H1 (cell line): ENCODE results near the gene MBTPS1.

Source experiments
- EZH2 ChIP-seq: fragments of 200-600 bp; sonication (generic); IDR thresholded peaks from 2 replicates; pipeline ENCODE4 v1.7.1; 2012; ENCODE audit warnings: low read depth, mild to moderate bottlenecking, moderate library complexity, low read length, inconsistent platforms; ENCODE audit not compliant: severe bottlenecking
- KDM1A ChIP-seq: fragments of 200-600, 300-600 bp; sonication (generic); IDR thresholded peaks from 2 replicates; pipeline ENCODE4 v1.7.1; 2016; ENCODE audit warnings: mild to moderate bottlenecking, low read length, borderline replicate concordance
- POLR2AphosphoS5 ChIP-seq: IDR thresholded peaks from 2 replicates; pipeline ENCODE4 v1.6.1; 2011; ENCODE audit warnings: low read depth, low read length
- RXRA ChIP-seq: IDR thresholded peaks from 2 replicates; pipeline ENCODE4 v1.6.1; 2011; ENCODE audit warnings: low read depth, mild to moderate bottlenecking, low read length, moderate library complexity; ENCODE audit not compliant: insufficient read depth
- SUZ12 ChIP-seq: fragments of 200-600 bp; sonication (generic); IDR thresholded peaks from 2 replicates; pipeline ENCODE4 v1.6.1; 2012; ENCODE audit warnings: mild to moderate bottlenecking, inconsistent platforms, low read length, moderate library complexity, mixed read lengths
- TF ChIP-seq, protein P1 (sequence below), 3 experiments: IDR thresholded peaks; 1 replicate in 2 of 3; 2 replicates in 1 of 3; pipeline versions ENCODE4 v1.5.1 to v1.6.1; 2011; ENCODE audit warnings: low read length in 3 of 3, mild to moderate bottlenecking in 3 of 3, inconsistent platforms in 2 of 3, low read depth in 1 of 3, moderate library complexity in 1 of 3; ENCODE audit not compliant: insufficient read depth in 1 of 3; ENCODE audit errors: control extremely low read depth in 1 of 3

DNA sequence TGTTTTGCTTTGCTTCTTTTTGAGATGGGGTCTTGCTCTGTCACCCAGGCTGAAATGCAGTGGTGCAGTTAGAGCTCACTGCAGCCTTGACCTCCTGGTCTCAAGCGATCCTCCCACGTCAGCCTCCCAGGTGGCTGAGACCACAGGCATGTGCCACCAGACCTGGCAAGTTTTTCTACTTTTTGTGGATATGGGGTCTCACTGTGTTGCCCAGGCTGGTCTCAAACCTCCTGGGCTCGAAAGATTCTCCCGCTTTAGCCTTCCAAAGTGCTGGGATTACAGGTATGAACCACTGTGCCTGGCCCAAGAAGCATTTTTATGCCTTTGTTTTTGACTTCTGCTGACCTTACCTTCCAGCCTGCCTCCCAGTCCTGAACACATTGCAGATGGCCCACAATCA lies 38.5 kb upstream of the MBTPS1 start:
- TF ChIP-seq POLR2AphosphoS5 (no peak), SUZ12 (no peak), EZH2 (no peak), RXRA (no peak), KDM1A (no peak)
- TF ChIP-seq, protein P1, sequence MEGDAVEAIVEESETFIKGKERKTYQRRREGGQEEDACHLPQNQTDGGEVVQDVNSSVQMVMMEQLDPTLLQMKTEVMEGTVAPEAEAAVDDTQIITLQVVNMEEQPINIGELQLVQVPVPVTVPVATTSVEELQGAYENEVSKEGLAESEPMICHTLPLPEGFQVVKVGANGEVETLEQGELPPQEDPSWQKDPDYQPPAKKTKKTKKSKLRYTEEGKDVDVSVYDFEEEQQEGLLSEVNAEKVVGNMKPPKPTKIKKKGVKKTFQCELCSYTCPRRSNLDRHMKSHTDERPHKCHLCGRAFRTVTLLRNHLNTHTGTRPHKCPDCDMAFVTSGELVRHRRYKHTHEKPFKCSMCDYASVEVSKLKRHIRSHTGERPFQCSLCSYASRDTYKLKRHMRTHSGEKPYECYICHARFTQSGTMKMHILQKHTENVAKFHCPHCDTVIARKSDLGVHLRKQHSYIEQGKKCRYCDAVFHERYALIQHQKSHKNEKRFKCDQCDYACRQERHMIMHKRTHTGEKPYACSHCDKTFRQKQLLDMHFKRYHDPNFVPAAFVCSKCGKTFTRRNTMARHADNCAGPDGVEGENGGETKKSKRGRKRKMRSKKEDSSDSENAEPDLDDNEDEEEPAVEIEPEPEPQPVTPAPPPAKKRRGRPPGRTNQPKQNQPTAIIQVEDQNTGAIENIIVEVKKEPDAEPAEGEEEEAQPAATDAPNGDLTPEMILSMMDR (IDR thresholded peaks at IDR 0.05; ENCODE audit: control extremely low read depth in 1 of 3, insufficient read depth in 1 of 3, low read depth in 1 of 3, low read length in 3 of 3) = no peak
